Activated CD8-positive, alpha-beta T cell treated with anti-CD3 and anti-CD28 coated beads, Interleukin-2, amount 10 ng/mL, durations not matched to agents 7 days and 5 days (primary cell): ENCODE data around the gene IQCE. TPM values are rescaled to one million over a fixed set of nuclear protein-coding genes. Genes with fewer than 3 reads are reported as not detected.

Source experiments
- ATAC-seq: fragments of 150-1000 bp; cut with Tn5 transposase; one replicate; pipeline ENCODE4 v1.10.0; 2021; ENCODE audit warnings: moderate library complexity
- CTCF ChIA-PET: fragments of 350-600 bp; sonication (Branson Sonifier 250); formaldehyde crosslinking; loops from one replicate; lab custom pipeline; 2021; ENCODE audit warnings: antibody characterized with exemption; lab: Charles Lee
- POLR2A ChIA-PET: fragments of 350-600 bp; sonication (Branson Sonifier 250); formaldehyde crosslinking; loops from one replicate; lab custom pipeline; 2021; ENCODE audit warnings: antibody characterized with exemption; lab: Charles Lee
- DNase-seq: peaks from one replicate; pipeline ENCODE4 v3.0.0-alpha.2; 2020
- H3K27ac Mint-ChIP-seq: one replicate; pipeline ENCODE4 v1.8.0; 2021; ENCODE audit warnings: mild to moderate bottlenecking, mixed read lengths
- H3K27me3 Mint-ChIP-seq: one replicate; pipeline ENCODE4 v1.8.0; 2021; ENCODE audit warnings: low read depth, mixed read lengths
- H3K36me3 Mint-ChIP-seq: one replicate; pipeline ENCODE4 v1.8.0; 2021; ENCODE audit warnings: low read depth, mixed read lengths
- H3K4me1 Mint-ChIP-seq: one replicate; pipeline ENCODE4 v1.8.0; 2021; ENCODE audit warnings: low read depth, mixed read lengths
- H3K4me3 Mint-ChIP-seq: one replicate; pipeline ENCODE4 v1.8.0; 2021; ENCODE audit warnings: mild to moderate bottlenecking, mixed read lengths
- H3K9me3 Mint-ChIP-seq: one replicate; pipeline ENCODE4 v1.8.0; 2022; ENCODE audit warnings: mixed read lengths; ENCODE audit not compliant: insufficient read depth
- total RNA-seq, 2 experiments: library from RNA; stranded (reverse); gene quantifications; one replicate each; pipeline ENCODE4 v1.2.3, GENCODE V29; 2021

The IQCE gene
- total RNA-seq, 2 experiments from 2014 or later, result 11.6 to 12.4 TPM

DNA sequence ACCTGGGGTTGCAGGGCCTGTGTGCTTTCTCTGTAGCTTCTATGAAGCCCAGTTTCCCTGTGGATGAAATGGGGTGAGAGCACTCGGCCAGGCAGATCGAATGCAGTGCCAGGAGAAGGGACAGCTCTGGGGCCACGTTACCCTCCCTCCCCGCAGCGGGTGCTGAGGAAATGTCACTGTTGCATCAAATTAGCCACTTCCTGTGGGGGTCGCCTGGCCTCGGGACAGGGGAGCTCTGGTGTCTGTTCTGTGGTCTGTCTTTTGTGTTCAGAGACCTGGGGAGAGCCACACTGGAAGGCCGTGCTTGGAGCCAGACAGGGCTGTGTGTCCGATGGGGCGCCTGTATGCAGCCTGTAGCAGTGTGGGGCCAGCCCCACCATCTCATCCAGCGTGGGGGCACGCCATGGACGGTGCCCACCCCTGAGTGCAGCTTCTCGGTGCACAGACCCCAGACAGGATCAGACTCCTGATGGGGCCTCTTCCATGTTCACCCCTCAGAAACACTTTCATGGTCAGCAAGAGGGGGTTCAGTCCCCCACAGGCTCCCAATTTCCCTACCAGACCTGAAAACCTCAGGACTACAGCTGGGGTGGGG, 86.6 kb downstream of the IQCE start:
- CTCF ChIA-PET, result interaction anchor here (1.9 to 5.8 kb wide), 4 partner anchors 12 to 74 kb away, joined by 6 to 34 read pairs (median 11); no protein-coding TSS in a partner anchor
- Mint-ChIP-seq H3K4me3 (peak overlapping the region; percentile 72), H3K27ac (peak overlapping the region; percentile 95), H3K9me3 (no peaks in the 10 kb centered on the region), H3K27me3 (no peaks in the 10 kb centered on the region), H3K4me1 (peaks cover 33% of the 10 kb centered on the region), H3K36me3 (peaks cover 2% of the 10 kb centered on the region)
- ATAC-seq, result peak; percentile 79
- POLR2A ChIA-PET, result interaction anchor here (1.2 to 2.7 kb wide), 6 partner anchors 10 to 136 kb away, joined by 3 to 14 read pairs (median 6); partner anchors contain the start of gene TTYH3
- peak; percentile 85 for DNase-seq

DNA sequence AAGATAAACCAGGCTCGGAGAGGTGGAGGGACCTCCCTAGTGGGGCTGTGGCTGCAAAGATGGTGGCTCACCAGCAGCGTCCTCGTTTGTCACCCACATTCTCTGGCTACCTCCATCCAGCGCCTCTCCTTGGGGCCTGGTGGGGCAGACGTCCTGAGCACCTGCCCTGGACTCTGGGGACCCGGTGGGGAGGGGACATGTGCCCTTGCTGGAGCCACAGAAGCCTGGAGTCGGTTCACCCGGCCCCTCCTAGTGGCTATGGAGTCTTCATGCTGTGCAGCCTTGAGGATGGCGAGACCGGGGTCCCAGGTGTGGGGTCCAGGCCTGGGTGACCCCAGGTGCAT, 87.5 kb downstream of the IQCE start:
- H3K4me1 Mint-ChIP-seq, result peaks cover 33% of the 10 kb centered on the region
- ChIA-PET POLR2A (interaction anchor here (2.3 kb wide), 1 partner anchor 11 kb away, joined by 14 read pairs; no protein-coding TSS in a partner anchor), CTCF (interaction anchor here (5.8 kb wide), 1 partner anchor 64 kb away, joined by 34 read pairs; no protein-coding TSS in a partner anchor)
- peak overlapping the region; percentile 95 for H3K27ac Mint-ChIP-seq
- H3K36me3 Mint-ChIP-seq, result peaks cover 2% of the 10 kb centered on the region
- ATAC-seq, result no peak
- no peak overlapping the region for H3K4me3 Mint-ChIP-seq
- no peak for DNase-seq
- H3K27me3 Mint-ChIP-seq, result no peaks in the 10 kb centered on the region
- no peaks in the 10 kb centered on the region for H3K9me3 Mint-ChIP-seq

DNA sequence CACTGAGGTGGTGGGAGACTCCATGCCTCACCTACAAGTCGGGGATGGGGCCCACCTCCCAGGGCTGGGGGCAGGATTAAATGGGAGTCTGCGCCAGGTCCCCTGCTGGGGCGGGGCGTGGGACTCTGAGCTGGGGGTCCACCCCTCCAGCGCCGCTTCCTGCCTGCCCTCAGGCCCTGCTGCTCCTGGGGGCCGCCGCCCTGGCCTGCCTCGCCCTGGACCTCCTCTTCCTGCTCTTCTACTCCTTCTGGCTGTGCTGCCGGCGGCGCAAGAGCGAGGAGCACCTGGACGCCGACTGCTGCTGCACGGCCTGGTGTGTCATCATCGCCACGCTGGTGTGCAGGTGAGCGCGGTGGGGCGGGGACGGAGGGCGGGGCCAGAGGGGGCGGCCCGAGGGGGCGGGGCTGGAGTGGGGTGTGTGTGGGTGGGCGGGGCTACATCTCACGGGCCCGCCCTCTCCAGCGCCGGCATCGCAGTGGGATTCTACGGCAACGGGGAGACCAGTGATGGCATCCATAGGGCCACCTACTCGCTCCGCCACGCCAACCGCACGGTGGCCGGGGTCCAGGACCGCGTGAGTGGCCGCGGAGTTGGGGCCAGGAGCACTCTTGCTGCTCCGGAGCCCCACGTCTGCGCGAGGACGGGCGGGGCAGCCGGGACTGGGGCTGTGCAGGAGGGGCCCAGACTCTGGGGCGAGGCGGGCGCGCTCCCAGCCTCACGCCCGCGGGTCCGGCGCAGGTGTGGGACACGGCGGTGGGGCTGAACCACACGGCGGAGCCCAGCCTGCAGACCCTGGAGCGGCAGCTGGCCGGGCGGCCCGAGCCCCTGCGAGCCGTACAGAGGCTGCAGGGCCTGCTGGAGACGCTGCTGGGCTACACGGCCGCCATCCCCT, 88.1 kb downstream of the IQCE start:
- DNase-seq, result no peak
- POLR2A ChIA-PET, result no interaction called here
- peaks cover 2% of the 10 kb centered on the region for H3K36me3 Mint-ChIP-seq
- H3K9me3 Mint-ChIP-seq, result no peaks in the 10 kb centered on the region
- no peaks in the 10 kb centered on the region for H3K27me3 Mint-ChIP-seq
- peak overlapping the region; percentile 95 for H3K27ac Mint-ChIP-seq
- no peak for ATAC-seq
- H3K4me3 Mint-ChIP-seq, result no peak overlapping the region
- CTCF ChIA-PET, result interaction anchor here (5.8 kb wide), 1 partner anchor 63 kb away, joined by 34 read pairs; no protein-coding TSS in a partner anchor
- H3K4me1 Mint-ChIP-seq, result peaks cover 33% of the 10 kb centered on the region

DNA sequence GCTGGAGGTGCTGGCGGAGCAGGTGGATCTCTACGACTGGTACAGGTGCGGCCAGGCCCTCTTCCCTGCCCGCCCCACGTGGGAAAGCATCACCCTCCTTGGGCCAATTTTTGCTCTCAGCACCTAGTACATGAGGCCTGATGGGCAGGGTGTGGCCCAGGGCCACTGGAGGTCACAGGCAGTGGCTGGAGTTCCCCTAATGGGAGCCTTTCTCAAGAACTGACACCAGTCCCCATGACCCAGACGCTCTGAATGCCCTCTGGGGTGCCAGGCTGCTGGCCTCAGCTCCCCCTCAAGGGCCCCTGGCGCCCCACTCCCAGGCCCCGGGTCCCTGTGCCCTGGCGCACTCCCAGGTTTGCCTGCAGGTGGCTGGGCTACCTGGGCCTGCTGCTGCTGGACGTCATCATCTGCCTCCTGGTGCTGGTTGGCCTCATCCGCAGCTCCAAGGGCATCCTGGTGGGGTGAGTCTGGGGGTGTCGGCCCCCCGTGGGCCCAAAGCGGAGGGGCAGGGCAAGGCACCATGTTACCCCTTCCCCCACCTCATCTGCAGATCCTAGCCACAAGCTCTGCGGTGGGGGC, 88.9 kb downstream of the IQCE start:
- CTCF ChIA-PET, result interaction anchor here (0.8 to 1.2 kb wide), 2 partner anchors 23 to 51 kb away, joined by 3 read pairs; no protein-coding TSS in a partner anchor
- DNase-seq (no peak), ATAC-seq (no peak)
- peaks cover 39% of the 10 kb centered on the region for H3K4me1 Mint-ChIP-seq
- no peaks in the 10 kb centered on the region for H3K27me3 Mint-ChIP-seq
- no peak overlapping the region for H3K4me3 Mint-ChIP-seq
- H3K27ac Mint-ChIP-seq, result no peak overlapping the region
- POLR2A ChIA-PET, result no interaction called here
- peaks cover 2% of the 10 kb centered on the region for H3K36me3 Mint-ChIP-seq
- H3K9me3 Mint-ChIP-seq, result no peaks in the 10 kb centered on the region

DNA sequence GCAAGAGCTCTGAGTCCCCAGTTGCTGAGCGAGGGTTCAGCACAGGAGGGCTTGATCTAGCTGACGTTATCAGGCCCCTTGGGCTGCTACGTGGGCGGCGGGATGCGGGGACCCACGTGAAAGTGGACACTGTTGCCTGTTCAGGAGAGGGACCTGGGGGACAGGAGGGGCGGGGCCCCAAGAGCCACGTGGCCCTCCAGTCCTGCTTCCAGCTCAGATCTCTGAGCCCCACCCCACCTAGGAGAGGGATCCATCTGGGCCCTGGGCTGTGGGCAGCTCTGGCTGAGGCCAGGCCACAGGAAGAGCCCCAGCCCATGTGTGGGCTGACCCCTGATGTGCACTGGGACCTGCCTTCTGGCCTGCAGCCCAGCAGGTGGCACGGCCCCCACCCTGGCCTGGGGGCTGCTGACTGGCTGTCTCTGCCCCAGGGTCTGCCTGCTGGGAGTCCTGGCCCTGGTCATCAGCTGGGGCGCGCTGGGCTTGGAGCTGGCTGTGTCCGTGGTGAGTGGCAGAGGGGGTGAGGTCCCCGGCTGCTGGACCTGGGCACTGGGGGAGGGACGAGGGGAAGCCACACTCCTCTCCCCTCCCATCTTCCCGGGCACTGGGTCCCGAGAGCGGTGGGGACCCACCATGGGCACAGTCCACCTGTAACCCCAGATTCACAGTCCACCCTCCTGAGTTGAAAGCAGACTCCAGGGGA, 90.5 kb downstream of the IQCE start:
- ATAC-seq, result no peak
- CTCF ChIA-PET, result no interaction called here
- no peak overlapping the region for H3K4me3 Mint-ChIP-seq

GRCh38 chr7:2649991-2650390, 91.2 kb downstream of the IQCE start:
- H3K4me1 Mint-ChIP-seq, result peaks cover 23% of the 10 kb centered on the region
- ChIA-PET POLR2A (interaction anchor here (1.2 to 1.5 kb wide), 2 partner anchors 10 to 18 kb away, joined by 3 to 4 read pairs; partner anchors contain the start of gene TTYH3), CTCF (interaction anchor here (1.1 kb wide), 1 partner anchor 171 kb away, joined by 3 read pairs; no protein-coding TSS in a partner anchor)
- no peaks in the 10 kb centered on the region for H3K9me3 Mint-ChIP-seq
- peaks cover 2% of the 10 kb centered on the region for H3K36me3 Mint-ChIP-seq
- no peak for ATAC-seq
- no peak for DNase-seq
- H3K27ac Mint-ChIP-seq, result no peak overlapping the region
- no peaks in the 10 kb centered on the region for H3K27me3 Mint-ChIP-seq
- no peak overlapping the region for H3K4me3 Mint-ChIP-seq

More for the DNA sequence above, 90.5 kb downstream of the IQCE start:
- Mint-ChIP-seq H3K27me3 (no peaks in the 10 kb centered on the region), H3K27ac (no peak overlapping the region), H3K36me3 (peaks cover 2% of the 10 kb centered on the region), H3K9me3 (no peaks in the 10 kb centered on the region), H3K4me1 (peaks cover 30% of the 10 kb centered on the region)
- POLR2A ChIA-PET, result interaction anchor here (1.5 kb wide), 1 partner anchor 10 kb away, joined by 3 read pairs; no protein-coding TSS in a partner anchor
- no peak for DNase-seq

- H3K36me3 Mint-ChIP-seq, result peaks cover 2% of the 10 kb centered on the region
Measured at GRCh38 chr7:2650451-2650850, 91.7 kb downstream of the IQCE start.

DNA sequence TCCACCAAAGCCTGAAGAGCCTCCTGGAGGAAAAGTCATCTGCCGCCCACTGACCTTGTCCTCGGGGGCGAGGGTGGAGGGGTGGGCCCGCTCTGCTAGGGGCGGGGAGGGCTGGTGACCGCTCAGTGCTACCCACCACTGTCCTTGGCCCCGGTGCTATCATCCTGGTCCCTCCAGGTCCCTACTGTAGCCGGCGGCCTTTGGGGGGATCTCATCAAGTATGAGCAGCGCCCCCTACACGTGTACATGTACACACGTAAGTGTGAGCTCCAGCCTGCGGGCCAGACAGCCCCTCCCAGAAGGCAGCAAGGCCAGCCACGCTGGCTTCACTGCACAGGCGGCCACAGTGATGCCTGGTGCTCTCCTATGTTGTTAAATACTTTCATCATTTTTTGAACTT, 92.6 kb downstream of the IQCE start:
- no peak overlapping the region for H3K27ac Mint-ChIP-seq
- ATAC-seq (no peak), DNase-seq (peak; percentile 38)
- ChIA-PET POLR2A (interaction anchor here (1.1 kb wide), 1 partner anchor 12 kb away, joined by 3 read pairs; no protein-coding TSS in a partner anchor), CTCF (interaction anchor here (0.7 kb wide), 1 partner anchor 11 kb away, joined by 3 read pairs; no protein-coding TSS in a partner anchor)
- H3K4me1 Mint-ChIP-seq, result peaks cover 10% of the 10 kb centered on the region
- H3K9me3 Mint-ChIP-seq, result no peaks in the 10 kb centered on the region
- no peaks in the 10 kb centered on the region for H3K27me3 Mint-ChIP-seq
- peaks cover 2% of the 10 kb centered on the region for H3K36me3 Mint-ChIP-seq
- H3K4me3 Mint-ChIP-seq, result no peak overlapping the region

More at GRCh38 chr7:2650451-2650850, 91.7 kb downstream of the IQCE start:
- Mint-ChIP-seq H3K27ac (no peak overlapping the region), H3K9me3 (no peaks in the 10 kb centered on the region), H3K4me3 (no peak overlapping the region), H3K4me1 (peaks cover 19% of the 10 kb centered on the region), H3K27me3 (no peaks in the 10 kb centered on the region)
- DNase-seq (no peak), ATAC-seq (no peak)
- CTCF ChIA-PET, result interaction anchor here (1.1 kb wide), 1 partner anchor 172 kb away, joined by 3 read pairs; no protein-coding TSS in a partner anchor
- POLR2A ChIA-PET, result interaction anchor here (1.1 to 1.2 kb wide), 2 partner anchors 13 to 19 kb away, joined by 3 to 4 read pairs; partner anchors contain the start of gene TTYH3

DNA sequence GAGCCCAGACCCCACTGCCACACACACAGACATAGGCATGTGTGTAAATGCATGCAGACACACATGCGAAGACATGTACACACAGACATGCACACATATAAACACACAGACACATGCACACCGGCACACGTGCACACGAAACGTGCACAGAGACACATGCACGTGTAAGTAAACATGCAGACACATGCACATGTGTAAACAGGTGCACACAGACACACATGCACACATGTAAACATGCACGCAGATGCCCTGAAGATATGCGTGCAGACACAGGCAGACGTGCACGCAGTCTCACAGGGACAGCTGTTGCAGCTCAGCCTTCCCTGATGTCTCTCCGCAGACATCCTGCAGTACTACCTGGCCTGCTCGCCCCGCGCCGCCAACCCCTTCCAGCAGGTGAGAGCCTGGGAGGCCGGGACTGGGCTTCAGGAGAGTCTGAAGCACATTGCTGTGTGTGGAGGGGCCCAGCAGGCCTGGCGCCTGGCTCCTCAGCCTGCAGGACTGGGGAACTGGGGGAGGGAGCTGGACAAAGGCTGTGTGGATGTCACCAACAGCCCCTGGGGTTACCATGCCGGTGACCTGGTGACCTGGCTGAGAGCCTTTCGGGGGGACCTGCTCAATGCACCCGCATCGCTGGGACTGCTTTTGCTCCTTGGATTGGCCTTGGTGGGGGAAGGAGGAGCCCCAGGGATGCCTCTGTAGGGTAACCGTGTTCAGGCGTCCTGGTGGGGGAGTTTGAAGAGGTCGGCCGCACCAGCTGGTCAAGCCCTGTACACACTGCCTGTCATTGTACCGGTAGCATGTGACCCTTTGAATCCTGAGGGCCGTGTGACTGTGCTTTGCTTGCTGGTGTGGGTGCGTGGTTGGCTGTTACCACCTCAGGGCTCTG, 93.3 kb downstream of the IQCE start:
- POLR2A ChIA-PET, result interaction anchor here (0.9 kb wide), 1 partner anchor 129 kb away, joined by 3 read pairs; no protein-coding TSS in a partner anchor
- H3K36me3 Mint-ChIP-seq, result peaks cover 2% of the 10 kb centered on the region
- H3K4me1 Mint-ChIP-seq, result peaks cover 8% of the 10 kb centered on the region
- no peak overlapping the region for H3K27ac Mint-ChIP-seq
- H3K9me3 Mint-ChIP-seq, result no peaks in the 10 kb centered on the region
- H3K4me3 Mint-ChIP-seq, result no peak overlapping the region
- CTCF ChIA-PET, result interaction anchor here (0.7 kb wide), 1 partner anchor 10 kb away, joined by 3 read pairs; no protein-coding TSS in a partner anchor
- ATAC-seq (no peak), DNase-seq (no peak)
- H3K27me3 Mint-ChIP-seq, result no peaks in the 10 kb centered on the region

DNA sequence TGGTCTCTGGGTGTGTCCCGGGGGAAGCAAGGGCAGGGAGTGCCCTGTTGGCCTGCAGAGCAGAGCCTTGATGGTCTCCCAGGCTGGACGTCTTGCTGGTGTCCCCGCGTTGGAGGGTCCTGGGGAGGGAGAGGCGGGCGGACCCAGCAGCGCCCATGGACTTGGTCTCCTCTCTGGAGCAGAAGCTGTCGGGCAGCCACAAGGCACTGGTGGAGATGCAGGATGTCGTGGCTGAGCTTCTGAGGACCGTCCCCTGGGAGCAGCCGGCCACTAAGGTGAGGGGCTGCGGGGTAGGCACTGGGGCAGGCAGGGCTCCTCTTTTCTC, 93.9 kb downstream of the IQCE start:
- no peaks in the 10 kb centered on the region for H3K27me3 Mint-ChIP-seq
- H3K9me3 Mint-ChIP-seq, result no peaks in the 10 kb centered on the region
- peaks cover 2% of the 10 kb centered on the region for H3K36me3 Mint-ChIP-seq
- ChIA-PET POLR2A (interaction anchor here (0.9 kb wide), 1 partner anchor 130 kb away, joined by 3 read pairs; no protein-coding TSS in a partner anchor), CTCF (no interaction called here)
- DNase-seq (no peak), ATAC-seq (no peak)
- peaks cover 8% of the 10 kb centered on the region for H3K4me1 Mint-ChIP-seq
- no peak overlapping the region for H3K4me3 Mint-ChIP-seq
- no peak overlapping the region for H3K27ac Mint-ChIP-seq
